HCT116 (cell line): ENCODE data around the gene C9orf72. TPM values are rescaled to one million over a fixed set of nuclear protein-coding genes. Genes with fewer than 3 reads are reported as not detected.

Source experiments
- ATAC-seq: fragments of 200-7000 bp; cut with Tn5 transposase; 2 replicates; pipeline ENCODE4 v1.9.1; 2020; ENCODE audit warnings: mild to moderate bottlenecking, moderate library complexity
- BruUV-seq: library from RNA; stranded (reverse); fragments of 400-500 nt; replicated peaks from 2 replicates; lab custom pipeline; 2021; lab: Mats Ljungman, UMichigan
- CTCF ChIA-PET: fragments of 300-600 bp; sonication (Branson Sonifier 250); formaldehyde crosslinking; loops from one replicate; lab custom pipeline; 2021; ENCODE audit warnings: antibody characterized with exemption; lab: Charles Lee
- POLR2A ChIA-PET: fragments of 300-600, 350-600 bp; sonication (Branson Sonifier 250); formaldehyde crosslinking; loops from one replicate; lab custom pipeline; 2021; ENCODE audit warnings: antibody characterized with exemption; lab: Charles Lee
- RAD21 ChIA-PET, 2 experiments: fragments of 300-600 bp; sonication (Branson Sonifier 250); formaldehyde crosslinking; loops; one replicate each; lab custom pipeline; 2023; ENCODE audit warnings: low total read pairs in 2 of 2; ENCODE audit not compliant: uncharacterized antibody in 2 of 2, unreplicated experiment in 2 of 2, low non-redundant PET in 1 of 2; lab: Charles Lee
- DNase-seq: peaks from one replicate; pipeline ENCODE4 v3.0.0-alpha.2; 2010; ENCODE audit warnings: low read depth, low spot score
- H2AFZ ChIP-seq: fragments of 200-600 bp; shearing (Covaris generic), sonication (generic); 2 replicates; pipeline ENCODE4 v1.6.1; 2017; ENCODE audit warnings: low read depth, mixed run types, mixed read lengths, antibody characterized with exemption, low read length; ENCODE audit not compliant: poor library complexity, severe bottlenecking
- H3K27ac ChIP-seq: 2 replicates; pipeline ENCODE4 v1.5.1; 2012; ENCODE audit warnings: low read depth, low read length
- H3K27me3 ChIP-seq: fragments of 200-600 bp; sonication (generic); 2 replicates; pipeline ENCODE4 v1.6.1; 2016; ENCODE audit warnings: mixed run types, low read length, mixed read lengths; ENCODE audit not compliant: insufficient read depth
- H3K36me3 ChIP-seq, 2 experiments: fragments of 200-500 bp in 1 of 2; fragments of 200-600 bp in 1 of 2; sonication (Bioruptor generic) in 1 of 2; sonication (generic) in 1 of 2; 2 replicates each; pipeline versions ENCODE4 v1.5.1 to v1.6.1; 2014 to 2016; ENCODE audit warnings: low read length in 2 of 2, inconsistent platforms in 1 of 2, mixed read lengths in 1 of 2, mixed run types in 1 of 2; ENCODE audit not compliant: insufficient read depth in 2 of 2, control insufficient read depth in 1 of 2
- H3K4me1 ChIP-seq, 2 experiments: fragments of 200-600 bp in 1 of 2; sonication (generic) in 1 of 2; 2 replicates each; pipeline versions ENCODE4 v1.5.1 to v1.6.1; 2012 to 2017; ENCODE audit warnings: low read length in 2 of 2, inconsistent platforms in 1 of 2, mild to moderate bottlenecking in 1 of 2, mixed read lengths in 1 of 2, mixed run types in 1 of 2, moderate library complexity in 1 of 2; ENCODE audit not compliant: insufficient read depth in 2 of 2, control insufficient read depth in 1 of 2
- H3K4me2 ChIP-seq: fragments of 200-600 bp; sonication (generic); 2 replicates; pipeline ENCODE4 v1.6.1; 2017; ENCODE audit warnings: mixed run types, low read length, mixed read lengths
- H3K4me3 ChIP-seq, 2 experiments: fragments of 200-600 bp in 1 of 2; sonication (generic) in 1 of 2; replicated peaks in 1 of 2; 2 replicates each; pipeline ENCODE4 v1.5.1; 2011 to 2016; ENCODE audit warnings: low read length in 2 of 2, control low read depth in 1 of 2, low read depth in 1 of 2, mild to moderate bottlenecking in 1 of 2, mixed read lengths in 1 of 2, mixed run types in 1 of 2
- H3K79me2 ChIP-seq: fragments of 200-600 bp; sonication (generic); 2 replicates; pipeline ENCODE4 v1.6.1; 2017; ENCODE audit warnings: mild to moderate bottlenecking, mixed run types, low read length, moderate library complexity, mixed read lengths; ENCODE audit not compliant: insufficient read depth
- H3K9ac ChIP-seq: fragments of 200-600 bp; sonication (generic); 2 replicates; pipeline ENCODE4 v1.6.1; 2016; ENCODE audit warnings: low read length, mixed read lengths
- H3K9me2 ChIP-seq: fragments of 200-600 bp; sonication (generic), shearing (Covaris generic); 2 replicates; pipeline ENCODE4 v1.6.1; 2017; ENCODE audit warnings: mixed run types, mild to moderate bottlenecking, moderate library complexity; ENCODE audit not compliant: insufficient read depth
- H3K9me3 ChIP-seq, 2 experiments: fragments of 200-500 bp in 1 of 2; fragments of 200-600 bp in 1 of 2; sonication (Bioruptor generic) in 1 of 2; sonication (generic) in 1 of 2; 2 replicates each; pipeline ENCODE4 v1.6.1; 2014 to 2017; ENCODE audit warnings: low read length in 2 of 2, mixed read lengths in 2 of 2, inconsistent platforms in 1 of 2, low read depth in 1 of 2, mild to moderate bottlenecking in 1 of 2, mixed run types in 1 of 2, moderate library complexity in 1 of 2; ENCODE audit not compliant: control insufficient read depth in 1 of 2, insufficient read depth in 1 of 2
- H4K20me1 ChIP-seq: fragments of 200-600 bp; sonication (generic), shearing (Covaris generic); 2 replicates; pipeline ENCODE4 v1.6.1; 2017; ENCODE audit warnings: mixed run types, mild to moderate bottlenecking, moderate library complexity; ENCODE audit not compliant: insufficient read depth
- CBX3 ChIP-seq: IDR thresholded peaks from 2 replicates; pipeline ENCODE4 v1.6.1; 2012; ENCODE audit warnings: low read depth
- ELF1 ChIP-seq: IDR thresholded peaks from 2 replicates; pipeline ENCODE4 v1.6.1; 2012; ENCODE audit warnings: low read depth, borderline replicate concordance
- EZH2 ChIP-seq: fragments of 200-600 bp; sonication (generic); IDR thresholded peaks from 2 replicates; pipeline ENCODE4 v1.6.1; 2017; ENCODE audit warnings: antibody characterized with exemption, mixed run types
- EZH2phosphoT487 ChIP-seq: fragments of 200-600 bp; IDR thresholded peaks from 2 replicates; pipeline ENCODE4 v1.6.1; 2018; ENCODE audit warnings: antibody characterized with exemption, borderline replicate concordance
- POLR2AphosphoS5 ChIP-seq: IDR thresholded peaks from 2 replicates; pipeline ENCODE4 v1.6.1; 2011; ENCODE audit warnings: mild to moderate bottlenecking, low read depth, low read length, moderate library complexity
- REST ChIP-seq: IDR thresholded peaks from 2 replicates; pipeline ENCODE4 v1.6.1; 2012; ENCODE audit warnings: low read depth
- SIN3A ChIP-seq: IDR thresholded peaks from 2 replicates; pipeline ENCODE4 v1.6.1; 2012; ENCODE audit warnings: low read depth
- SP1 ChIP-seq: IDR thresholded peaks from 2 replicates; pipeline ENCODE4 v1.6.1; 2012; ENCODE audit warnings: low read depth
- ZBTB33 ChIP-seq: IDR thresholded peaks from 2 replicates; pipeline ENCODE4 v1.6.1; 2011; ENCODE audit warnings: mild to moderate bottlenecking, low read length, moderate library complexity; ENCODE audit not compliant: insufficient replicate concordance; ENCODE audit errors: extremely low read depth
- intact Hi-C: fragments of 100-400 bp; cut with micrococcal nuclease; formaldehyde crosslinking; loops from 2 replicates; pipeline ENCODE4 v1.10.0; 2022
- total RNA-seq: library from RNA; stranded (reverse); gene quantifications from one replicate; pipeline ENCODE4 v1.2.1, GENCODE V29; 2021; ENCODE audit not compliant: unreplicated experiment

The C9orf72 gene
- total RNA-seq, 1 experiment from 2014 or later: 12.0 TPM

DNA sequence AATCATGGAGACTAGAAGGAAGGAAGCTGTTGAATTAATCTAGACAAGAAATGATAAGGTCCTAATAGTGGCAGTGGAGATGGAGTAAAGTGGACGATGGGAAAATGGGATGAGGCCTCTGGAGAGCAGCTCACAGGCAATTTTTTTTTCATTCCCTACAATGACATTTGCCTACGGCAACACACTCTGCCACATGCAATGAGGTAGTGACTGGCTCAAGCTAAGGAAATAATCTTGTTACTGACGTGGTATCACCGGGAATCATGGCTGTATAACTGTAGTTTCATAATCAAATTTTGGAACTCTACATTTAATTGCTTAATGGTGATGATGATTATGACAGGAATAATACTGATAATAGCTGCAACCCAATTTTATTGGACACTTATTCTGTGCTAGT is 31.5 kb downstream of the C9orf72 start:
- H3K4me2 ChIP-seq: no peak overlapping the region
- POLR2A ChIA-PET: no interaction called here
- ATAC-seq: no peak
- no peak for TF ChIP-seq SP1
- no peak for TF ChIP-seq REST
- TF ChIP-seq EZH2phosphoT487: no peak
- no peak for TF ChIP-seq EZH2
- no peak for TF ChIP-seq SIN3A
- no peak for TF ChIP-seq CBX3
- no peak for TF ChIP-seq ELF1
- TF ChIP-seq ZBTB33: no peak
- TF ChIP-seq POLR2AphosphoS5: no peak
- TF ChIP-seq, all 23 proteins: peak for 0
- H3K9me3 ChIP-seq: no peaks in the 10 kb centered on the region
- BruUV-seq: no TSS peak
- intact Hi-C loops: no loop called here
- H3K9me2 ChIP-seq: no peaks in the 10 kb centered on the region
- no peaks in the 10 kb centered on the region for H3K79me2 ChIP-seq
- H3K4me1 ChIP-seq: no peaks in the 10 kb centered on the region
- ChIA-PET CTCF (interaction anchor here (1.1 kb wide), 1 partner anchor 14 kb away, joined by 3 read pairs; no protein-coding TSS in a partner anchor), RAD21 (no interaction called here)
- H3K27ac ChIP-seq: no peak overlapping the region
- H4K20me1 ChIP-seq: no peaks in the 10 kb centered on the region
- H3K4me3 ChIP-seq: no peak overlapping the region
- no peaks in the 10 kb centered on the region for H3K27me3 ChIP-seq
- no peak overlapping the region for H3K9ac ChIP-seq
- H2AFZ ChIP-seq: no peak overlapping the region
- no peaks in the 10 kb centered on the region; a peak in 1 of 4 replicates for H3K36me3 ChIP-seq
- DNase-seq: no peak
